ENCODE measurements around the gene SUPT16H.
"Not testable (repeated sequence)": the region's sequence is repeated elsewhere in the genome, so short reads cannot be mapped to it uniquely, and the experiment has no call there.

The SUPT16H gene

DNA sequence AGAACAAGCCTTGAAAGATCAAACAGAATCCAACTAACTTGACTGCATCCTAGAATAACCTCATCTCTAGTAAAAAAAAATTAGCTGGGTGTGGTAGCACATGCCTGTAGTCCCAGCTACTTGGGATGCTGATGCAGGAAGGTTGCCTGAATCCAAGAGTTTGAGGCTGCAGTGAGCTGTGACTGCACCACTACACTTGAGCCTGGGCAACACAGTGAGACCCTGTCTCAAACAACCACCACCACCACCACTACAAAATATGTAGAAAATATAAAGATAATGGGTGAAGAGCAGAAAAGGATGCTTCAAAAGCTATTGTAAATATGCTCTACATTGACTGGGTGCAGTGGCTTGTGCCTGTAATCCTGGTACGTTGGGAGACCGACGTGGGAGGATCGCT, 27.3 kb downstream of the SUPT16H start:
- no peak for DNase-seq

DNA sequence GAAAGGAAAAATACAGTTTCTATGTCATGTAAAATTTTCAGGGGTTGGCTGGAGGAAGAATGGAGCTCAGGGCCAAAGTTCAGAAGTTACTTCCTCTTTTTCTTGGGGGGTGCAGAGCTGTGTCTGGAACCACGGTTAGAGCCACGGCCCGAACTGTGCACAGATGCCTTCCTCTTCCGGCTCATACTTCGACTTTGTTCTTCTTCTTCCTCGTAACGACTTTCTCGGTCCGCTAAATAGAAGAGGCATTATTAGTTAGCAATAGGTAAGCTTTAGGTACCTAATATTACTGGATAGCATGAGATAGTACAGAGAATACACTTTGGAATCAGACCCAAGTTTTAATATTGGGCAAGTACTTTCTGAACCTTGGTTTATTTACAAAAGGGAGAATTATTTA, 31.2 kb downstream of the SUPT16H start:
- no peak for DNase-seq

DNA sequence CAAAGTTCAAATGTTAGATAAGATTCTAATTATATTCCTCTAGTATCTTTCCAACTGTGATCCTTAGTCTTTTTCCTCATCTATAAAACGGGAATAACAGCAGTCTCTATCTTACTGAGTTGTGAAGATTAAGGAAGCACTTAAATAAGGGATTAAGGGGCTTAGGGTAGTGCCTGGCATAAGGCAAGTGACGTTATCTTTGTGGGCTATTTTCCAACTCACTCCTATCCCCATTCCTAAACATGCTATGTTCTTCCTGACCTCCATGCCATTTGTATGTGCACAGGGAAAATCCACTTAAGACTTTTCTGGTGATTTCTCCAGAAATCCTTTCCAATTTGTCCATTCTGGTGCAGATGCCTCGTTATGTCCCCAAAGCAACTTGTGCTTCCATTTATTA, 33.3 kb downstream of the SUPT16H start:
- no peak for DNase-seq

DNA sequence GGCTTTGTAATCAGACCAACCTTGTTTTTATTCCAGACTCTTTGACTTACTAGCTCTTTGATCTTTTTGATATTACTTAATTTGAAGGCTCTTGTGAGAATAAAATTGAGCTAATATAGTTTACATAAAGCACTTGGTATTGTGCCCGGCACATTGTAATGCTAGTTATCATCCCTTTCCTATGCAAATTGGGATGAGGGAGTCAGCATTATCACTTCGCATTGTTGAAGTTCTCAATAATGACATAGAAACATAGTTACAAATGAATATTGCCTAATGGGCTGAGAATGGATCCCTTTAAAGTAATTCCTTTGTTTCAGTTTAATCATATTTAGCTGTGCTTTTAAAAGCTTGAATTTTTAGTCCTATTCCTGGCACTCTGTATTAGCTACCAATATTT, 36.6 kb downstream of the SUPT16H start:
- DNase-seq: no peak

DNA sequence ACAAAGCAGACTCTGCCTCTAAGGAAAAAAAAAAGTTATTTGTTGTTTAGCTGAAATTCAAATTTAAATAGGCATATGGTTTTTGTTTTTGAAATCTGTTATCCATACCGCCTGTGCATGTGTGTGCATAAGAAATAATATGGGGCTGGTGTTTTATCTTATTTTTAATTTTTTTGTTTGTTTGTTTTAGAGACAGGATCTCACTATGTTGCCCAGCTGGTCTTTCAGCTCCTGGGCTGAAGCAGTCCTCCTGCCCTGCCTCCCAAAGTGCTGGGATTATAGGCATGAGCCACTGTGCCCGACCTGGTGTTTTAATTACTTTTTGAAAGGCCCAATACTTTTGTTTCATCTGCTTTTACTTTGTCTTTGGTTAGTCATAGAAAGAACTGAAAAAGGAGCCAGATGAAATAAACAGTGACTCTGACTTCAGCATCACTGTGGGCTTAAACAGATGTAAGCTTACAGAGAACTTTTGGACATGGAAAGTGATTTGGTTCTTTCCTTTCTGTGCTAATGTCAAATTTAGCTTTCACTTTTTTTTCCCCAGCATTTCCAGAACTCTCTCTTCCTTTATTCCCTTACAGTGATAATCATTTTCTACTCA, 37.2 kb downstream of the SUPT16H start:
- DNase-seq: no peak

DNA sequence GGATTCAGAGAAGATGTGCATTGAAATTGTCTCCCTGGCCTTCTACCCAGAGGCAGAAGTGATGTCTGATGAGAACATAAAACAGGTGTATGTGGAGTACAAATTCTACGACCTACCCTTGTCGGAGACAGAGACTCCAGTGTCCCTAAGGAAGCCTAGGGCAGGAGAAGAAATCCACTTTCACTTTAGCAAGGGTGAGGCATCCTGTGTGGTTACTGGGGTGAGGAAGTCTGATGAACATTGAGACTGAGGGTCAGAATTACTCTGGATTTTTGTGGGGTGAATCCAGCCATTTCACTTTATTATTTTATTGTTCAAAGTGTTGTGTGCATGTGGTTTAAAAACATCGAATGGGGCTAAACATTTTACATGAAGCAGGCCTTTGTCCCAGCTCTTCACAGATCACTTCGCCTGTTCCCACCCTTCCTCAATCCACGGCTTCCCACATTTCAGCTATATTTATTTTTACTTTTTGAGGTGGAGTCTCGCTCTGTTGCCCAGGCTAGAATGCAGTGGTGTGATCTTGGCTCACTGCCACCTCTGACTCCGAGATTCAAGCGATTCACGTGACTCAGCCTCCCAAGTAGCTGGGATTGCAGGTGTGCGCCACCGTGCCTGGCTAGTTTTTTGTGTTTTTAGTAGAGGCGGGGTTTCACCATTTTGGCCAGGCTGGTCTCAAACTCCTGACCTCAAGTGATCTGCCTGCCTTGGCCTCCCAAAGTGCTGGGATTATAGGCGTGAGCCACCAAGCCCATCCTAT, 40.6 kb downstream of the SUPT16H start:
- DNase-seq: no peak

DNA sequence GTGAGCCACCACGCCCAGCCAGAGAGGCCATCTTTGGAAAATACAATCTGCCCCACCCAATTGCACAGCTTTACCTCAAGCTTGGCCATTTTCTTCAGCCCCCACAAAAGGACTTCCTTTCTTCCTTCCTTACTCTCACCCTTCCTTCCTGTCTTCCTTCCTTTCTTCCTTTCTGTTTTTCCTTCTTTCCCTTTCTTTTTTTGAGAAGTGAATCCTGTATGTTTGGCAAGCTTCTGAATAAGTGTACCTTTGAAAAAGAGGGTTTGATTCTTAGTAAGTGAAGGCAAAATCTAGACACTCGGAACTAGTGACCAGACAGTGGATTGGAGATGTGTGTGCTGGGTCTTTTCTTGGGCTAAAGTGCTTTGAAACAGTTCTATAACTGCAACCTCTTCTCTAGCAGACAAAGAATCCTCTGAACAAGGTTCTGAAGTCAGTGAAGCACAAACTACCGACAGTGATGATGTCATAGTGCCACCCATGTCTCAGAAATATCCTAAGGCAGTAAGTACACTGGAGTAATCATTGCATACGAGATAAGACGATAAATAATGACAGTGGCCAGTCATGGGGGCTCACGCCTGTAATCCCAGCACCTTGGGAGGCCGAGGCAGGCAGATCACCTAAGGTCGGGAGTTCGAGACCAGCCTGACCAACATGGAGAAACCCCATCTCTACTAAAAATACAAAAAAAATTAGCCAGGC, 49.5 kb downstream of the SUPT16H start:
- DNase-seq: no peak

DNA sequence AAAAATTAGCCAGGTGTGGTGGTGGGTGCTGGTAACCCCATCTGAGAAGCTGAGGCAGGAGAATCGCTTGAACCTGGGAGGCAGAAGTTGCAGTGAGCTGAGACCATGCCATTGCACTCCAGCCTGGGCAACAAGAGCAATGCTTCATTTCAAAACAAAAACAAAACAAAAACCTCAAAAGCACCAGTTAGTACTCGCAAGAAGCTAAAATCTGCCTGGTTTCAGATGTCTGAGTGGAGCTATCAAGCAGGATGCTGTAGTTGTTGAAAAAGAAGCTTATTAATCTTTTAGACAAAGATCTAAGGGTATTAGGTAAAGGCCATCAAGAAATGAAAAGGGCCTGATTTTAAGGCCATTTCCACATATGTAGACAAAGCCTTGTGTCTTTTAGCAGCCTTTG, 50.9 kb downstream of the SUPT16H start:
- no peak for DNase-seq

DNA sequence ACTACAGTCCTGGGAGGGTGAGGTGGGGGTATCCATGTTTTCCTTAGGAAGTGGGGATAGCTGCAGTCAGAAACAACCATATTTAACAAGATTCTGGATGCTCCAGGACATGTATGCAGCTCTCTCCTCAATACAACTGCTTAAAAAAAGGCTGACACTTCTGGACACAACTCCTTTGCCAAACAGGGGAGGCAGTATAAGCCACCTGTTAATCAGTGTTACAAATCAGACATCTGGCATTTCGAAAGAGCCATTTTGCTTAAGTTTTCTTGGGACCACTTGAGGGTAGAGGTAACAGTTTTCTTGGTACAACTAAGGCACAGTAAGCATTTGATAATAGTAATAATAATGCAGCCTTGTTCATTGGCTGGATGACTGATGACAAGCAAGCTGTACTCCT, 56.8 kb downstream of the SUPT16H start:
- DNase-seq: no peak

DNA sequence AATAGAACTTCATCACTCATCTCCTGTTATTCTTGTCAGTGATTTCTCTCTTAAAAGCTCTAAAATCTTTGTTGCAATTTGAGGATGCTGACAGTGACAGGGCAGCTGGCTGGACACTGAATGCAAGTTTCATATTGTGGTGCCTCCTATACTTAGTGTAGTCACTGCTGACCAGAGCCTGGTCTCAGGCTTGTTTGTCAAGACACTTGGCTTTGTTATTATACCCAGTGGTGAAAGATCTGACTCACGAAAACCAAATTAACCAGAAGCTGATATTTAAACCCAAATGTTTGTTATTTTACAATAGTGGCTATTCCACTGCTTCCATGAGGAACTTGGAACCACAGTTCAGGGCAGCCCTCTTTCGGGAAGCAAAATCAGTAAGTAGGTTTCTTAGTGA, 61.1 kb downstream of the SUPT16H start:
- DNase-seq: no peak

DNA sequence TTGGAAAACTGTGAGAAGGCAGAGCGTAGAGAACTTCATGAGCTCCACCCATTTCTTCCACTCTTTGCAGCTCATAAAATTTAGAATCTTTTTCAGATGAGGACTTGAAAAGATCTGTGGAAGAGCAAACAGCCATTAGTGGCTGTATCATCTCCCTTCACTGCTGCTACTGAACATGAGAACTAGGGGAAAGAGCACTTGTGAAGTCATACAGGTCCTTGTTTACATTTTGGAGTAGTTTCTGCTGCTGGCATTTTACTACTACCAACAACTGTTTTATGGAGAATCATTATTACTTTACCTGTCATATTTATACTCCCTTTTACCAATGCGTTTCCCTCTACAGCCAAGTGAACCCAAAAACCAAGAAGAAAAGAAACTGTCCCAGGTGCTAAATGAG, 62.9 kb downstream of the SUPT16H start:
- DNase-seq: no peak

DNA sequence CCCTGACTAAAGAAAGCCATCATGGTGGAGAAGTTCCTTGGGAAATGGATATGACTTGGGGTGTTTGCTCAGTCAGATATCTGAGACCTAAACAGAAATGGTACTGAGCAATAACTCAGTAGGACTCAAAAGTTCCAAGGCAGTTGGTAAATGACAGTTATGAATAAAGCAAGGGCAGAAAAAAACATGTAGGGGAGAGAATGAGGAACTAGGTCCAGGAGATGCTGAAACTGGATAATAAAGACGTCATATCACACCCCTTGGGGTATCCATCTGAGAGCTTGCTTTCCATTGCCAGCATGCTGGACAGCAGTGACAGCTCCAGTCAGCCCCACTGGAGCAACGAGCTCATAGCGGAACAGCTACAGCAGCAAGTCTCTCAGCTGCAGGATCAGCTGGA, 66.4 kb downstream of the SUPT16H start:
- no peak for DNase-seq

DNA sequence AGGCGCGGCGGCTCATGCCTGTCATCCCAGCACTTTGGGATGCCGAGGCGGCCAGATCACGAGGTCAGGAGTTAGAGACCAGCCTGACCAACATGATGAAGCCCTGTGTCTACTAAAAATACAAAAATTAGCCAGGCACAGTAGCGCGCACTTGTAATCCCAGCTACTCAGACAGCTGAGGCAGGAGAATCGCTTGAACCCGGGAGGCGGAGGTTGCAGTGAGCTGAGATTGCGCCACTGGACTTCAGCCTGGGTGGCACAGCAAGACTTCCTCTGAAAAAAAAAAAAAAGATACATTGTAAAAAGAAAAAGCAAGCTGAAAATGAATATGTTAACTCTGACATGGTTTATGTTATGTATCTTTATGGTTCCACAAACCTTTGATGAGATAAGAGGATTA, 70.3 kb downstream of the SUPT16H start:
- DNase-seq: no peak

DNA sequence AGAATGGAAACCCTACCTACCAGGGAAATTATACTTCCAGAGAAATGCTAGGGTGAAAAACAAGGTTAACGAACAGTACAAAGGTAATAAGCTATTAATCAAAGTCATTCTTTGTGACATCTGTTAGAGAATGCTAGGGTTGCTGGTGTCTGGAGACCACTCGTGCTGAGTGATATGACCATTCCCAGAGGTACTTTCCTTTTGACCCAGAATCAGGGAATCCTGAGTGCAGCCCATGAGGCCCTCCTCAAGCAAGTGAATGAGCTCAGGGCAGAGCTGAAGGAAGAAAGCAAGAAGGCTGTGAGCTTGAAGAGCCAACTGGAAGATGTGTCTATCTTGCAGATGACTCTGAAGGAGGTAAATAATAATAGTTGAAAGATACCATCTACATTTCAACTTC, 72.2 kb downstream of the SUPT16H start:
- DNase-seq: no peak

DNA sequence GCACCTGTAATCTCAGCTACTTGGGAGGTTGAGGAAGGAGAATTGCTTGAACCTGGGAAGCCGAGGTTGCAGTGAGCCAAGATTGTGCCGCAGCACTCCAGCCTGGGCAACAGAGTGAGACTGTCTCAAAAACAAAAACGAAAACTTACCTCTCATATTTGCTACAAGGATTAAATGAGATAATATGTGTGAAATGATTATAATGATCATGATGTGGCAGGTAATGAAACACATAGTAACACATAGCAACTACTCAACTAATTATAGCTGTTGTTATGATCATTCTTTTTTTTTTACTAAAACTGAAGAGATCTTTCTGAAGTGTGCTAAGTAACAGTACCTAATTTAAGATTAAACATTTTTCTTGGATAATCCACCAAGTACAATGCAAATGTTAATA, 73.9 kb downstream of the SUPT16H start:
- DNase-seq: no peak

DNA sequence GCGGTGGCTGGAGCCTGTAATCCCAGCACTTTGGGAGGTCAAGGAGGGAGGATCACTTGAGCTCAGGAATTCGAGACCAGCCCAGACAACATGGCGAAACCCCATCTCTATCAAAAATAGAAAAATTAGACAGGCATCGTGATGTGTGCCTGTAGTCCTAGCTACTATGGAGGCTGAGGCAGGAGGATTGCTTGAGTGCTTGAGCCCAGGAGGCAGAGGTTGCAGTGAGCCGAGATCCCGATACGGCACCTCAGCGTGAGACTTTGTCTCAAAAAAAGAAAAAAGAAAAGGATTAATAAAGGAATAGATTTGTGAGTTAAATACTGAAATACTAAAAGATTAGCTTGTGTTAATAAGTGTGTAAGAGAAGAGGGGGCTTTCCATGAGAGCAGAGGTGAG, 74.6 kb downstream of the SUPT16H start:
- no peak for DNase-seq

DNA sequence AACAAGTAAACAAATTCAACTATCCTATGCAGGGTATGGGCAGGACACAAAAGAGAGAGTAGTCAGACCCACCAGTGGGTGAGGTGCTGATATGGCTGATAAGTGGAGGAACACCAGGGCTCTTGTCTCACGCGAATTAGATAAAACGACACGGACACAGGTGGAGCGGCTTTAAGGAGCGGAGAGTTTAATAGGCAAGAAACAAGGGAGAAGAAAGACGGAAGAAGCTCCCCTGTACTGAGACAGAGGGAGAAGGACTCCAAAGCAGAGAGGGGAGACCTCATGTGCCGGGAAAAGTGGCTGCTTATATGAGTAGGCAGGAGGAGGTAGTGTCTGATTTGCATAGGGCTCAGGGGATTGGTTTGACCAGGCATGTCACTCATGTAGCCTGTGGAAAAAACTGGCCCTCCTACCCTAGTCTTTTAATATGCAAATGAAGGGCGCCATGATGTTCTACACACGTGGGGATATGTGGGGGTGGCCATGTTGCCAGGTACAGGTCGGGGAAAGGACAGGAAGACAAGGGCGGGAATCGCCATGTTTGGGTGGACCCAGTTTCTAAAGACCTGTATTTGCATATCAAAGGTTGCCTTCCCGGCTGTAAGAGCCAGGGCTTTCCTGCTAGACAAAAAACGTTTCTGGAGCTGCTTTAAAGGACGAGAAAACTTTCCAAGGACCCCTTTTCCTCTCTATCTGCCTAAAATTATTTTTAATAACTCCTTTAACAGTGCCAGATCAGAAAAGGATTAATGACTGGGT, 75.2 kb downstream of the SUPT16H start:
- DNase-seq: no peak

DNA sequence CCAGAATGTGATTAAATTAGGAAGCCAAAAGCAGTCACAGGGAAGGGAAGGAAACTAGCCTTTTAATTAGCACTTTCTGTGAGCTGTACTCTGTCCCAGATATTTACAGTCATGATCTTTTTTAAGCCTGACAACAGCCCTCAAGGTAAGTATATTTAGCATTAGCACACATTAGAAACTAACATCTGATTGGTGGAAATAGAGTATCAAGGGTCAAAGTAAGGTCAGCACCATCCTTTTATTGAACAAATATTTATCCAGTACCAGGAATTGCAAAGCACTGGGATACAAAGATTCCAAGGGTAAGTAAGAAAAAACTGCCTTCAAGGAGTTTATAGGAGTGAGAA, 75.7 kb downstream of the SUPT16H start:
- no peak for DNase-seq

DNA sequence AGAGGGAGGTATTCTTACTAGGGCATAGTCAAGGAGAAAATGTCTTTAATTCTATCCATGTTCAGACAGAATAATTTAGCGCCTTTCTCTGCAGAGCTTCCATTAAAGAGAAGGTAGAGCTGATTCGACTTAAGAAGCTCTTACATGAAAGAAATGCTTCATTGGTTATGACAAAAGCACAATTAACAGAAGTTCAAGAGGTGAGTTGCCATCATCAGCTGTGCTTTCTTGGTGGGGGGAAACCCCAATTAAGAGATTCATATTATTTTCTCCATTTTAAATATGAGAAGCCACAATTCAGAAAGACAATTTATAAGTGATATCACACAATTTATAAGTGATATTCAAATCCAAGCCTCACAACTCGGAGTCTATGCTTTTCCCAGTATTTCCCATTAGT, 76.2 kb downstream of the SUPT16H start:
- no peak for DNase-seq

DNA sequence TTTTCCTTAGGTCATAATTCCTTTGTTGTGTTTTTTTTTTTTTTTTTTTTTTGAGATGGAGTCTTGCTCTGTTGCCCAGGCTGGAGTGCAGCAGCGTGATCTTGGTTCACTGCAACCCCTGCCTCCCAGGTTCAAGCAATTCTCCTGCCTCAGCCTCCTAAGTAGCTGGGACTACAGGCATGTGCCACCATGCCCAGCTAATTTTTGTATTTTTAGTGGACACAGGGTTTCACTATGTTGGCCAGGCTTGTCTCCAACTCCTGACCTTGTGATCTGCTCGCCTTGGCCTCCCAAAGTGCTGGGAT, 81.0 kb downstream of the SUPT16H start:
- DNase-seq: not testable (repeated sequence)

DNA sequence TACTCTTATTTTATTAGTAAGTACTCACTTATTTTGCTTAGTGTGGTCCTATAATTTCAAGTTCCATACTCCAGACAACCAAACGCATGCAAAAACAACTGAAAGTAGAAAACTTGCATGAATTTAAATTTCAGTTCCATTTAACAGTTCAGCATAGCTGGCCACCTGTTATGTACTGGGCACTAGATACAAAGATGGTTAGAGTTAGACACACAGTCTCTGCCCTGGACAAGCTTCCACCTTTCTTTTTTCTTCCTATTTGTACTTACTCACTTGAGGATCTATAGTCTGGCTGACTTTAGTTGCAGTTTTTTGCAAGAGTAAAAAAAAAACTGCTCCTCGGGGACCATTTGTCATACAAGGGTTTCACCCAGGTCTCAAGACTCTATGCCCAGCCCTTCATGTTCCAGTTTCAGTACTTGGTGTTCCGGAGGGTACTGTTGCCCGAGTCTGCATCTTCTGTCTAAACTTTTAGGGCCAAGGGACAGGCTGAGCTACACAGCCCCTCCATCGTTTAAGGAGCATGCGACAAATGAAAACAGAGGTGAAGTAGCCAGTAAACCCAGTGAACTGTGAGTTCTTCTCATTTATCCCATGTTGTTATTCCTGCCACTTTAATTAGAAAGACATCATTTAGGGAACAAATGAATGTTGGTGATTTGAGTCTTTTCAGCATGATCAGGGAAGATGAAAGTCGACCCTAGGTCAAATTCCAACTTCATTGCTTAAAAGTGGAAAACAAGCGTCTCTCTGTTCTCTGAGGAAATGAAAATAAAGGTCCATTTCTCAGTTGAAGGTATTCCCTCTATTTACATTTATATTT, 81.6 kb downstream of the SUPT16H start:
- DNase-seq: peak; percentile 18

Measured in NCI-H1694 treated with DMSO at 0.1 percent for 48 hours (cell line).